GM21786 (cell line): ENCODE measurements around the gene PRR15L.
"Not testable (repeated sequence)": the region's sequence is repeated elsewhere in the genome, so short reads cannot be mapped to it uniquely, and the experiment has no call there.

Experiments used
- ATAC-seq: cut with Tn5 transposase; IDR thresholded peaks from one replicate; pipeline ENCODE4 v1.9.1; 2021; ENCODE audit not compliant: unreplicated experiment

The PRR15L gene

DNA sequence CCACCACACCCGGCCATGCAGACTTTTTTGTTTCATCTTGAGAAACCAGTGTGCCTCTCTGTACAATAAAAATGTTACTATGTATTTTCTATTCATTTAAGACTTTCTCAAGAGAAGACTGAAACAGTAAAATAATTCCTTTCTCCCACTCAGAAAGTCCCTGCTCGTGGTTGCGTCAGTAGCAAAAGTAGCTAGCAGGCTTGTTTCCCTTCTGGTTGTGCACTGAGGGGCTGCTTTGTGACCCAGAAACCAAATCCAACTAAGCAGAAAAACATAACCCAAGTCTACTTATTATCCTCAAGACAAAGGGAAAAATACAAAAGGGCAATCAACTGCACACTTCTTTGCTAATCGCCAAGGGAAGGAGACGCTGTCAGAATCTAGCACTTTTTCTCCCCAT lies 19.7 kb downstream of the PRR15L start:
- no peak for ATAC-seq

DNA sequence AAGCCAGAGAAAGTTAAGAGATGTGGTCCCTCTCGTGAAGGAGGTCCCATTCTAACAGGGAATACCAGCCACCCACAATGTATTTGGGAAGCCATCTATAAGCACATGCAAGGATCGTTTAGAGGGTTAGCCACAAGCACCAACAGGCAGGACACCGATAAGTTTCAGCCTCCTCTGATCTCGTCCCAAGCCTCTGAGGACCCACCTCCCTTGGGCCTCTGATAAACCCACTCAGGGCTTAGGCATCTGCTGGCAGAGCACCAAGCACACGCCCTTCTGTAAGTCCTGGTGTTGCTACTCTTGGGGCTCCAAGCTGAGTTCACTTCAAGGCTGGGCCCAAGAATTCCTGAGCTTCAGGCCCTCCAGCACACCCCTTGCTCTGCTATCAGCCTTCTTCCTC lies 21.7 kb downstream of the PRR15L start:
- ATAC-seq: no peak

DNA sequence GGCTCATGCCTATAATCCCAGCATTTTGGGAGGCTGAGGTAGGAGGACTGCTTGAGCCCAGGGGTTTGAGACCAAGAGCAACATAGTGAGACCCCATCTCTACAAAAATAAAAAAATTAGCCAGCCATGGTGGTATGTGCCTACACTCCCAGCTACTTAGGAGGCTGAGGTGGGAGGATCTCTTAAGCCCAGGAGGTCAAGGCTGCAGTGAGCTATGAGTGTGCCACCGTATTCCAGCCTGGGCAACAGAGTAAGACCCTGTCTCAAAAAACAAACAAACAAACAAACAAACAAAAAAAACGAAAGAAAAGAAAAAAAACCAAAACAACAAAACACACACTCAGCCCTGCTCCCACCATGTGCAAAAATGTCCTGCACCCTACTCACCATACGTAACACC lies 22.2 kb downstream of the PRR15L start:
- ATAC-seq: not testable (repeated sequence)

DNA sequence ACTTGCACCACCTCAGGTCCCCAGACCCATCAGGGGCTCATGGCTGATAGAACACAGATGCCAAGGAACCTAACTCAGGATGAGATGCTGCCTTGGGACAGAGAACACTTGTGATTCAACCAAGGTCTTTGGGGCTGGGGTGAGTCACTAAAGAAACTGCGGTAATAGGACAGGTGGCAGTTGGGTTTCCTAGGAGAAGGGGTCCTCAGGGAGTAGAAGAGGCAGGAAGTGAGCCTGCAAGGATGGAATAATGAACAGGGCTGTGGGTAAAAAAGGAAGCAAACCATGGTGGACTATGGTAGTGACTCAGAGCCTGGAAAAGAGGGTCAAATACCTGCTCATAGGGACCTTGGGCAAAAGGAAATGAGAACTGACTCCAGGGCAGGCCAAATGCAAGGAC lies 22.8 kb downstream of the PRR15L start:
- ATAC-seq: no peak

GRCh38 chr17:47931848-47932247 lies 25.8 kb downstream of the PRR15L start:
- no peak for ATAC-seq

- no peak for ATAC-seq
These were observed 28.3 kb downstream of the PRR15L start for GRCh38 chr17:47929218-47930000.

DNA sequence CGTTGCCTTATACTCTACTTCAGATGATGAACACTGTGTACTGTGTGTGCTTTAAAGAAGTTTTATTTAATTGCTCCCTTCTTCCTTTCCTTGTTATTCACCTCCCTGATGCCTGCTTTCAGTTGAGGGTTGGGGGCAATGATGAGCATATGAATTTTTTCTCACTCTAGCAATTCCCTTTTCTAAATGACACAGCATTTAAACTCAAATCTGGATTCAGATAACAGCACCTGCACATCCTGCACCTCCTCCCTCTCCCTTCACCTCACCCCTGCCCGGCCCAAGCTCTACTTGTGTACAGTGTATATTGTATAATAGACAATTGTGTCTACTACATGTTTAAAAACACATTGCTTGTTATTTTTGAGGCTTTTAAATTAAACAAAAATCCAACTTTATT lies 29.3 kb downstream of the PRR15L start:
- ATAC-seq: no peak

- no peak for ATAC-seq
These were observed 29.8 kb downstream of the PRR15L start for GRCh38 chr17:47927821-47928400.

GRCh38 chr17:47925678-47925988 lies 32.0 kb downstream of the PRR15L start:
- ATAC-seq: no peak

GRCh38 chr17:47924785-47925677 lies 32.7 kb downstream of the PRR15L start:
- ATAC-seq: no peak

GRCh38 chr17:47919889-47920288 lies 37.8 kb downstream of the PRR15L start:
- ATAC-seq: not testable (repeated sequence)

DNA sequence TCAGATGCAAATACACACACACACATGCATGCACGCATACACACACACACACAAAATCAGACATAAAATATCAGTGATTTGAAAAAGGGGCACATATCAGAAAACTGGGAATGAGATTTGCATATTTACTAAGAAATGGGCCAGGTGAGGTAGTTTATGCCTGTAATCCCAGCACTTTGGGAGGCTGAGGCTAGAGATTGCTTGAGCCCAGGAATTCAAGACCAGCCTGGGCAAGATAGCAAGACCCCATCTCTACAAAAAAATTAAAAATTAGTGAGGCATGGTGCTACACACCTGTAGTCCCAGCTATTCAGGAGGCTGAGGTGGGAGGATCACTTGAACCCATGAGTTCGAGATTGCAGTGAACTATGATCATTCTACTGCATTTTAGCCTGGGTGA lies 38.7 kb downstream of the PRR15L start:
- no peak for ATAC-seq

DNA sequence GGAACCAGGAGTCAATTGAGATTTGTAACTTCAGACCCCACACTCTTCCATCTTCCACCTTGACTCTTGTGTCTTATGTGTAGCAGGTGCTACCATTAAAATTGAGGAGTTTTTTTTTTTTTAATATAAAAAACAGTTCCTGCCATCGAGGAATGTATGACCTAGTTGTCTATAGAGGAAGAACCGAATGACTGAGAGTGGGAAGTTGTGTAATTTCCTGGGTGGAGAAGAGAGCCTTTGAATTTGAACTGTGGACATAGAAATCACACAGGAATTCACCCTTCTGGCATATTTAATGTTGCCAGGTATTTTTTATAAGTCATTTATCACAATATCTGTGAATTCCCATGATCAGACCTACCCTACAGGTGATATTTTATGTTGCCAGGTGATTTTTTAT lies 39.7 kb downstream of the PRR15L start:
- ATAC-seq: no peak

GRCh38 chr17:47917581-47917980 lies 40.1 kb downstream of the PRR15L start:
- ATAC-seq: no peak

DNA sequence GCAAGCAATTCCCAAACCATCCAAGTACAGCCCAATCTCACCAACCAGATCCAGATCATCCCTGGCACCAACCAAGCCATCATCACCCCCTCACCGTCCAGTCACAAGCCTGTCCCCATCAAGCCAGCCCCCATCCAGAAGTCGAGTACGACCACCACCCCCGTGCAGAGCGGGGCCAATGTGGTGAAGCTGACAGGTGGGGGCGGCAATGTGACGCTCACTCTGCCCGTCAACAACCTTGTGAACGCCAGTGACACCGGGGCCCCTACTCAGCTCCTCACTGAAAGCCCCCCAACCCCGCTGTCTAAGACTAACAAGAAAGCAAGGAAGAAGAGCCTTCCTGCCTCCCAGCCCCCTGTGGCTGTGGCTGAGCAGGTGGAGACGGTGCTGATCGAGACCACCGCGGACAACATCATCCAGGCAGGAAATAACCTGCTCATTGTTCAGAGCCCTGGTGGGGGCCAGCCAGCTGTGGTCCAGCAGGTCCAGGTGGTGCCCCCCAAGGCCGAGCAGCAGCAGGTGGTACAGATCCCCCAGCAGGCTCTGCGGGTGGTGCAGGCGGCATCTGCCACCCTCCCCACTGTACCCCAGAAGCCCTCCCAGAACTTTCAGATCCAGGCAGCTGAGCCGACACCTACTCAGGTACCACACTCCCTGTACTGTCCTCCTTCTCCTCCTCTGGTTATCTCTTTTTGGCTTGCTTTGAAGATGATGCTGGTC lies 41.0 kb downstream of the PRR15L start:
- no peak for ATAC-seq

DNA sequence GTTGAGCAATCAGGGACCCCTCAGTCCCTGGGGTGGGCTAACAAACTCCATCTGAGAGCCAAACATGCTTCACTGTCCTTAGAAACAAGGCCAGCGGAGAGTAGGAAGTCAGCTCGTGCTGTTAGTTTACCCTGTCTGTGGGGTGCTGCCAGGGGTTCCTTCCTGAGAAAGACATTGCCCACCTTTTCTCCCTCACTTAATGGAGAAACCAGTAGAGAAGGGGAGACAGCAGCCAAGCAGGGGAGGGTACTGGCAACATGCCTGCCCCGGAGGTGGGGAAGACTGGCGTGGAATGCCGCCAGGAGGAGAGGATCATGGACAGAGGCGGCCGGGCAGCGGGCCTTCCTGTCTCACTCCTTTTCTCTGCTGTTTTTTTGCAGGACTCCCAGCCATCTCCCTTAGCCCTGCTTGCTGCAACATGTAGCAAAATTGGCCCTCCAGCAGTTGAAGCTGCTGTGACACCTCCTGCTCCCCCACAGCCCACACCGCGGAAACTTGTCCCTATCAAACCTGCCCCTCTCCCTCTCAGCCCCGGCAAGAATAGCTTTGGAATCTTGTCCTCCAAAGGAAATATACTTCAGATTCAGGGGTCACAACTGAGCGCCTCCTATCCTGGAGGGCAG lies 41.8 kb downstream of the PRR15L start:
- no peak for ATAC-seq

- no peak for ATAC-seq
These were observed 43.3 kb downstream of the PRR15L start for GRCh38 chr17:47914306-47914948.

- no peak for ATAC-seq
These were observed 44.6 kb downstream of the PRR15L start for GRCh38 chr17:47913050-47913449.

DNA sequence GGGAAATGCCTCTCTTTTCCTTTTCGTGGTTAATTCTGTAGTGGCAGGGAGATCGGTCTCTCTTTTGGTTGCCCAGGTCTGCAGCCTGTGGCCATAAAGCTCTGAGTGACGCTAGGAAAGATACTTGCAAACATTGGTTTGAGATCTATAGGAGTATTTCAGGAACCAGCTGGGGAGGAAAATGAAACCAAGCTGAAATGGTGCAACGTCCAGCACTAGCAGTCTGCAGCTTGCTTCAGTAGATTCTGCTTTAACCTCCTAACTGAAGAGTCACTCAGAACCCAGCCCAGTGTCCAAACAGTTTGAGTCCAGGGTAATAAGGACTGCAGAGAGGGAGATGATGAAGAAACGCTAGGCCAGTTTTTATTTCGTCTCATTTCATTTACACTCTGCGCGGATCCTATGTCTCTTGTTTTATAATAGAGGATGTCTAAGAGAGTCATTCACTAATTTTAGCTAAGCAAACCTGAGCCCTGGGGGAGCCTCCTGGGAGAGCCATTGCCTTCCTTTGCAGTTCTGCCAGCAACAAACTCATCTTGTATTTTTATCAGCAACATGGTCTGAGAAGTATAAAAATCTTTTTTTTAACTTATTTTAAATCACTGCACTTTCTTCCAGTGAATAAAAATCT lies 49.6 kb downstream of the PRR15L start:
- no peak for ATAC-seq

DNA sequence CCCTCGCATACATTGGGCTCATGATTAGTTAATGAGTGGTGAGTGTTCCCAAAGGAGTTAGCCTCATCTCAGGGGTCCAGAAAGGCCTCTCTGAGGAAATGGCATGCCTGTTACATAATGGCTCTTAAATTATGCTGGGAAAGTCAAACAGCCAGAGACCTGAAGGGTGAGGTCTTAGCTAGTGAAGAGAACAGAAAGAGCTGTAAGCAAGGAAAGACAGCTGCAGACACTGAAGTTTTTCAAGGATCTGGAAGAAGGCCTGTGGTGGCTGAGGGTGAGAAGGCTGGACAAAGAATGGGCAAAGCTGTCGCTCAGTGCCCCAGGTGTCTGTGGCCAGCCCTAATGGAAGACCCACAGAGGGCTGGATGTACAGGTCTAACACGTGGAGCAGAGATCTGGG lies 51.2 kb downstream of the PRR15L start:
- ATAC-seq: no peak
